Stomach (tissue), 9 donors: ENCODE data around the gene PRELID3B. TPM values are rescaled to one million over a fixed set of nuclear protein-coding genes. Genes with fewer than 3 reads are reported as not detected.

Experiments
- DNase-seq, 2 donors: peaks; one replicate each; pipeline versions ENCODE4 v3.0.0 to v3.0.0-alpha.2; 2013 to 2019
- H3K27ac ChIP-seq, 5 donors: fragments of 200-600 bp in 4 of 5; sonication (generic) in 4 of 5; one replicate each; pipeline ENCODE4 v1.5.1; 2013 to 2019; ENCODE audit warnings: mild to moderate bottlenecking in 1 of 5, moderate library complexity in 1 of 5
- H3K27me3 ChIP-seq, 3 donors: fragments of 200-600 bp; sonication (generic); one replicate each; pipeline ENCODE4 v1.5.1; 2017 to 2019; ENCODE audit warnings: mixed run types in 1 of 3
- H3K36me3 ChIP-seq, 4 donors: fragments of 200-600 bp; sonication (generic); 1 replicate in 3 of 4; 2 replicates in 1 of 4; pipeline ENCODE4 v1.5.1; 2016 to 2019
- H3K4me1 ChIP-seq, 4 donors: fragments of 200-600 bp; sonication (generic); one replicate each; pipeline ENCODE4 v1.5.1; 2016 to 2019
- H3K4me3 ChIP-seq, 4 donors: fragments of 200-600 bp; sonication (generic) in 3 of 4; one replicate each; pipeline ENCODE4 v1.5.1; 2016 to 2019; ENCODE audit warnings: mild to moderate bottlenecking in 1 of 4
- H3K9me3 ChIP-seq, 4 donors: fragments of 200-600 bp; sonication (generic); one replicate each; pipeline ENCODE4 v1.5.1; 2016 to 2019
- EP300 ChIP-seq: sonication (generic); formaldehyde crosslinking; IDR thresholded peaks from one replicate; pipeline ENCODE4 v1.6.1; 2017; ENCODE audit warnings: antibody characterized with exemption
- POLR2A ChIP-seq, 4 donors: fragments of 450-650 bp; IDR thresholded peaks; one replicate each; pipeline ENCODE4 v1.6.1; 2016; ENCODE audit warnings: antibody characterized with exemption in 4 of 4, control low read depth in 2 of 4, mild to moderate bottlenecking in 1 of 4, moderate library complexity in 1 of 4
- POLR2AphosphoS5 ChIP-seq, 3 donors: sonication (generic); formaldehyde crosslinking; IDR thresholded peaks; one replicate each; pipeline ENCODE4 v1.6.1; 2016; ENCODE audit warnings: antibody characterized with exemption in 3 of 3
- WGBS, 5 donors: extraction: QIAGEN DNeasy Blood & Tissue Kit in 3 of 5; methylation state at CpG; one replicate each; pipeline versions ENCODE4 v1.1.5 to v1.1.7; 2013 to 2018; 5-methylcytosine and 5-hydroxymethylcytosine counted together
- intact Hi-C: fragments of 100-400 bp; cut with DNase I; formaldehyde crosslinking; loops from one replicate; pipeline ENCODE4 v1.15.1; 2023; ENCODE audit warnings: low total_unique reads
- polyA plus RNA-seq, 3 donors: library from polyadenylated mRNA; stranded (reverse); fragments of 200-250 nt; gene quantifications; one replicate each; pipeline ENCODE4 v1.2.3, GENCODE V29; 2013
- total RNA-seq, 5 donors: library from RNA; depleted of rRNA; stranded (reverse); fragments of >200 nt; gene quantifications; one replicate each; pipeline versions ENCODE4 v1.1.0 to v1.2.3, GENCODE V29; 2014 to 2016
- TF ChIP-seq, protein P1 (sequence below), 7 experiments: fragments of 450-650 bp in 4 of 7; fragments of 200-600 bp in 3 of 7; sonication (generic) in 3 of 7; IDR thresholded peaks; one replicate each; pipeline ENCODE4 v1.5.1; 2016 to 2019; ENCODE audit warnings: antibody characterized with exemption in 7 of 7, control low read depth in 2 of 7, mild to moderate bottlenecking in 1 of 7
- donor health status: healthy with polysubstance abuse.
- donor health status: Bipolar disorder and iron deficiency.
- donor health status: healthy.

PRELID3B gene
- total and polyA plus RNA-seq, 8 donors: 20.0 to 322 (median 56.1) TPM

GRCh38 chr20:59025086-59025485 lies 17.5 kb downstream of the PRELID3B start:
- TF ChIP-seq POLR2A (IDR thresholded peaks at IDR 0.05) (no peak), POLR2AphosphoS5 (IDR thresholded peaks at IDR 0.05) (no peak), EP300 (no peak)
- TF ChIP-seq, protein P1, sequence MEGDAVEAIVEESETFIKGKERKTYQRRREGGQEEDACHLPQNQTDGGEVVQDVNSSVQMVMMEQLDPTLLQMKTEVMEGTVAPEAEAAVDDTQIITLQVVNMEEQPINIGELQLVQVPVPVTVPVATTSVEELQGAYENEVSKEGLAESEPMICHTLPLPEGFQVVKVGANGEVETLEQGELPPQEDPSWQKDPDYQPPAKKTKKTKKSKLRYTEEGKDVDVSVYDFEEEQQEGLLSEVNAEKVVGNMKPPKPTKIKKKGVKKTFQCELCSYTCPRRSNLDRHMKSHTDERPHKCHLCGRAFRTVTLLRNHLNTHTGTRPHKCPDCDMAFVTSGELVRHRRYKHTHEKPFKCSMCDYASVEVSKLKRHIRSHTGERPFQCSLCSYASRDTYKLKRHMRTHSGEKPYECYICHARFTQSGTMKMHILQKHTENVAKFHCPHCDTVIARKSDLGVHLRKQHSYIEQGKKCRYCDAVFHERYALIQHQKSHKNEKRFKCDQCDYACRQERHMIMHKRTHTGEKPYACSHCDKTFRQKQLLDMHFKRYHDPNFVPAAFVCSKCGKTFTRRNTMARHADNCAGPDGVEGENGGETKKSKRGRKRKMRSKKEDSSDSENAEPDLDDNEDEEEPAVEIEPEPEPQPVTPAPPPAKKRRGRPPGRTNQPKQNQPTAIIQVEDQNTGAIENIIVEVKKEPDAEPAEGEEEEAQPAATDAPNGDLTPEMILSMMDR (IDR thresholded peaks at IDR 0.05): no peak
- no peak overlapping the region for H3K27ac ChIP-seq
- intact Hi-C loops: no loop called here
- H3K9me3 ChIP-seq: no peaks in the 10 kb centered on the region
- DNase-seq: no peak
- peaks cover 17 to 48% (median 34%) of the 10 kb centered on the region in 4 donors for H3K4me1 ChIP-seq
- H3K4me3 ChIP-seq: no peak overlapping the region
- WGBS, 5 donors: 44 to 78% (median 68%) methylated on average over 2 of the region's 2 CpGs
- peaks cover 29 to 83% (median 76%) of the 10 kb centered on the region in 4 donors for H3K36me3 ChIP-seq
- H3K27me3 ChIP-seq: no peaks in the 10 kb centered on the region

GRCh38 chr20:59024111-59024530 lies 18.5 kb downstream of the PRELID3B start:
- Histone ChIP-seq H3K27ac (no peak overlapping the region), H3K9me3 (no peaks in the 10 kb centered on the region), H3K27me3 (no peaks in the 10 kb centered on the region), H3K36me3 (peaks cover 24 to 75% (median 67%) of the 10 kb centered on the region in 4 donors), H3K4me3 (no peak overlapping the region), H3K4me1 (peaks cover 9 to 38% (median 24%) of the 10 kb centered on the region in 4 donors)
- no peak for DNase-seq
- TF ChIP-seq, protein P1 (IDR thresholded peaks at IDR 0.05): no peak
- TF ChIP-seq POLR2A (IDR thresholded peaks at IDR 0.05) (no peak), POLR2AphosphoS5 (IDR thresholded peaks at IDR 0.05) (no peak), EP300 (no peak)
- intact Hi-C loops: no loop called here
- 92 to 97% (median 96%) methylated on average over 21 to 24 of the region's 24 CpGs for WGBS, 5 donors

GRCh38 chr20:59023616-59024015 lies 19.0 kb downstream of the PRELID3B start:
- Histone ChIP-seq H3K36me3 (peaks cover 24 to 71% (median 64%) of the 10 kb centered on the region in 4 donors), H3K9me3 (no peaks in the 10 kb centered on the region), H3K27ac (no peak overlapping the region), H3K4me1 (peaks cover 4 to 33% (median 19%) of the 10 kb centered on the region in 4 donors), H3K4me3 (no peak overlapping the region), H3K27me3 (no peaks in the 10 kb centered on the region)
- intact Hi-C loops: no loop called here
- no peak for DNase-seq
- TF ChIP-seq EP300 (no peak), POLR2A (IDR thresholded peaks at IDR 0.05) (no peak), POLR2AphosphoS5 (IDR thresholded peaks at IDR 0.05) (no peak)
- TF ChIP-seq, protein P1 (IDR thresholded peaks at IDR 0.05): no peak
- WGBS, 5 donors: 91 to 99% (median 93%) methylated on average over 10 to 13 of the region's 13 CpGs

DNA sequence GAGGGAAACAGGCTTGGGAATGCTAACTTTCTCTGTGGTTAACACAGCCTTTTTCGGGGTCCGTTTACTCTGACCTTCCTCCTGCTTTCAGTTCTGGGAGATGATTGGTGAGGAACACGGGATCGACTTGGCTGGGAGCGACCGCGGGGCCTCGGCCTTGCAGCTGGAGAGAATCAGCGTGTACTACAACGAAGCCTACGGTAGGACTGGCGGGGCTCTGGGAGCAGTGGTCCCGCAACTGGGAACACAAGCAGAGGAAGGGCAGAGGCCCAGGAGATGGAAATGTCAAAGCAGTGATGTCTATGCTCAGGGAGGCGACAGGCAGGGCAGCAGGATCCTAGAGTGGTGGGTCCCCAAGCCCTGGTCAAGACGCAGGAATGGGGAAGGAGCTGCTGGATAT lies 19.8 kb downstream of the PRELID3B start:
- Histone ChIP-seq H3K9me3 (no peaks in the 10 kb centered on the region), H3K4me3 (no peak overlapping the region), H3K27ac (no peak overlapping the region), H3K36me3 (peaks cover 24 to 62% (median 56%) of the 10 kb centered on the region in 4 donors), H3K4me1 (peaks cover 0 to 24% (median 11%) of the 10 kb centered on the region in 4 donors), H3K27me3 (no peaks in the 10 kb centered on the region)
- DNase-seq: no peak
- TF ChIP-seq, protein P1 (IDR thresholded peaks at IDR 0.05): no peak
- TF ChIP-seq POLR2A (IDR thresholded peaks at IDR 0.05) (no peak), POLR2AphosphoS5 (IDR thresholded peaks at IDR 0.05) (no peak), EP300 (no peak)
- intact Hi-C loops: no loop called here
- 89 to 96% (median 94%) methylated on average over 15 of the region's 15 CpGs for WGBS, 5 donors
